Measurements from ENCODE around the gene OR8K5. TPM values are rescaled to one million over a fixed set of nuclear protein-coding genes. Genes with fewer than 3 reads are reported as not detected.

OR8K5 gene, protein sequence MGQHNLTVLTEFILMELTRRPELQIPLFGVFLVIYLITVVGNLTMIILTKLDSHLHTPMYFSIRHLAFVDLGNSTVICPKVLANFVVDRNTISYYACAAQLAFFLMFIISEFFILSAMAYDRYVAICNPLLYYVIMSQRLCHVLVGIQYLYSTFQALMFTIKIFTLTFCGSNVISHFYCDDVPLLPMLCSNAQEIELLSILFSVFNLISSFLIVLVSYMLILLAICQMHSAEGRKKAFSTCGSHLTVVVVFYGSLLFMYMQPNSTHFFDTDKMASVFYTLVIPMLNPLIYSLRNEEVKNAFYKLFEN
- total RNA-seq = not detected

DNA sequence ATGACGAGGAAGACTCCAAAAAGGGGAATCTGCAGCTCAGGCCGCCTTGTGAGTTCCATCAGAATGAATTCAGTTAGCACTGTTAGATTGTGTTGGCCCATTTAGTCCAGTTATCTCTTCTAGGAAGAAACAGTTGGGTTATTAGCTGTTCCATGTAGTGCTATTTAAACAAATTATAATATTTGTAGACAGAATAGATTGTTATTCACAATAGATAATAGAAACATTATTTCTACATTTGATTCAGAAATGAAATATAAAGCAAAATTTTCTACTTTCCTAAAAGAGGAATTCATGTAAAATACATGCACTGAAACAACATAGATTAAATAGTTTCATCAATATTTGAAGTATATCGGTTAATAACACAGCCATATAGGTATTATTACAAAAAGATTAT is at the start of gene OR8K5:
Gene OR8K5 (minus strand): TSS at position 101 of the 400 bp plus-strand sequence. CDS start 0 bp downstream, at position 101.
- intact Hi-C loops (cut with DNase I) = no loop called here

GRCh38 chr11:56207790-56208189 is 47.7 kb upstream of the OR8K5 start:
- H3K4me3 ChIP-seq = no peak overlapping the region

More for the DNA sequence above, at the start of gene OR8K5:
- Histone ChIP-seq H3K27me3 (no peaks in the 10 kb centered on the region), H3K4me3 (no peak within 1 kb of the TSS), H3K4me1 (no peaks in the 10 kb centered on the region), H3K36me3 (no peaks in the 10 kb centered on the region), H3K9ac (ENCODE audit: low read depth in 2 of 2, low read length in 2 of 2) (no peak within 1 kb of the TSS), H3K27ac (no peak within 1 kb of the TSS), H3K9me3 (no peaks in the 10 kb centered on the region)
- TF ChIP-seq, protein P1, sequence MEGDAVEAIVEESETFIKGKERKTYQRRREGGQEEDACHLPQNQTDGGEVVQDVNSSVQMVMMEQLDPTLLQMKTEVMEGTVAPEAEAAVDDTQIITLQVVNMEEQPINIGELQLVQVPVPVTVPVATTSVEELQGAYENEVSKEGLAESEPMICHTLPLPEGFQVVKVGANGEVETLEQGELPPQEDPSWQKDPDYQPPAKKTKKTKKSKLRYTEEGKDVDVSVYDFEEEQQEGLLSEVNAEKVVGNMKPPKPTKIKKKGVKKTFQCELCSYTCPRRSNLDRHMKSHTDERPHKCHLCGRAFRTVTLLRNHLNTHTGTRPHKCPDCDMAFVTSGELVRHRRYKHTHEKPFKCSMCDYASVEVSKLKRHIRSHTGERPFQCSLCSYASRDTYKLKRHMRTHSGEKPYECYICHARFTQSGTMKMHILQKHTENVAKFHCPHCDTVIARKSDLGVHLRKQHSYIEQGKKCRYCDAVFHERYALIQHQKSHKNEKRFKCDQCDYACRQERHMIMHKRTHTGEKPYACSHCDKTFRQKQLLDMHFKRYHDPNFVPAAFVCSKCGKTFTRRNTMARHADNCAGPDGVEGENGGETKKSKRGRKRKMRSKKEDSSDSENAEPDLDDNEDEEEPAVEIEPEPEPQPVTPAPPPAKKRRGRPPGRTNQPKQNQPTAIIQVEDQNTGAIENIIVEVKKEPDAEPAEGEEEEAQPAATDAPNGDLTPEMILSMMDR (IDR thresholded peaks at IDR 0.05) = no peak
- DNase-seq = no peak

GRCh38 chr11:56197367-56197766 is 37.2 kb upstream of the OR8K5 start:
- Histone ChIP-seq H3K9ac (ENCODE audit: low read depth in 2 of 2, low read length in 2 of 2) (no peak overlapping the region), H3K27ac (no peak overlapping the region), H3K4me3 (no peak overlapping the region), H3K9me3 (no peaks in the 10 kb centered on the region), H3K36me3 (no peaks in the 10 kb centered on the region), H3K27me3 (no peaks in the 10 kb centered on the region), H3K4me1 (no peaks in the 10 kb centered on the region)
- TF ChIP-seq, protein P1 (IDR thresholded peaks at IDR 0.05) = no peak
- intact Hi-C loops (cut with DNase I) = no loop called here
- no peak for DNase-seq

More at GRCh38 chr11:56207790-56208189, 47.7 kb upstream of the OR8K5 start:
- H3K9me3 ChIP-seq = no peaks in the 10 kb centered on the region
- H3K9ac ChIP-seq (ENCODE audit: low read depth in 2 of 2, low read length in 2 of 2) = no peak overlapping the region
- no peaks in the 10 kb centered on the region for H3K36me3 ChIP-seq
- H3K27ac ChIP-seq = no peak overlapping the region
- DNase-seq = no peak
- H3K4me1 ChIP-seq = no peaks in the 10 kb centered on the region
- intact Hi-C loops (cut with DNase I) = no loop called here
- H3K27me3 ChIP-seq = no peaks in the 10 kb centered on the region
- TF ChIP-seq, protein P1 (IDR thresholded peaks at IDR 0.05) = no peak

GRCh38 chr11:56196705-56197104 is 36.6 kb upstream of the OR8K5 start:
- Histone ChIP-seq H3K27ac (no peak overlapping the region), H3K9me3 (no peaks in the 10 kb centered on the region), H3K27me3 (no peaks in the 10 kb centered on the region), H3K4me3 (no peak overlapping the region), H3K9ac (ENCODE audit: low read depth in 2 of 2, low read length in 2 of 2) (no peak overlapping the region), H3K36me3 (no peaks in the 10 kb centered on the region), H3K4me1 (no peaks in the 10 kb centered on the region)
- no peak for DNase-seq
- intact Hi-C loops (cut with DNase I) = no loop called here
- TF ChIP-seq, protein P1 (IDR thresholded peaks at IDR 0.05) = no peak

- H3K4me1 ChIP-seq = no peaks in the 10 kb centered on the region
- H3K36me3 ChIP-seq = no peaks in the 10 kb centered on the region
- no peaks in the 10 kb centered on the region for H3K27me3 ChIP-seq
- intact Hi-C loops (cut with DNase I) = no loop called here
- no peak for DNase-seq
- H3K27ac ChIP-seq = no peak overlapping the region
- TF ChIP-seq, protein P1 (IDR thresholded peaks at IDR 0.05) = no peak
- no peak overlapping the region for H3K9ac ChIP-seq (ENCODE audit: low read depth in 2 of 2, low read length in 2 of 2)
- no peaks in the 10 kb centered on the region for H3K9me3 ChIP-seq
- H3K4me3 ChIP-seq = no peak overlapping the region
Observed at GRCh38 chr11:56188602-56189001, 28.5 kb upstream of the OR8K5 start.

Data from colonic mucosa (tissue), 4 donors.